Astrocyte (in vitro differentiated cells and primary cell): ENCODE data around the gene GPSM3.

ENCODE experiments used
- CTCF ChIP-seq: IDR thresholded peaks from 2 replicates; pipeline ENCODE4 v1.5.1; 2011; ENCODE audit warnings: low read depth, mild to moderate bottlenecking, inconsistent platforms, low read length, moderate library complexity; ENCODE audit not compliant: insufficient read depth
- EZH2 ChIP-seq: IDR thresholded peaks from 2 replicates; pipeline ENCODE4 v1.6.1; 2012; ENCODE audit warnings: mild to moderate bottlenecking, low read length, inconsistent platforms; ENCODE audit not compliant: insufficient read depth

- TF ChIP-seq EZH2: no peak
- TF ChIP-seq CTCF: no peak
These were observed 2.2 kb downstream of the GPSM3 start, which contains the start of gene PBX2 for GRCh38 chr6:32190054-32190851.
